PFSK-1 (cell line): ENCODE results near the gene SEC14L2.

Experiments
- FOXP2 ChIP-seq: optimal IDR thresholded peaks from 2 replicates; pipeline ENCODE3; 2011; ENCODE audit warnings: borderline replicate concordance, control low read depth, inconsistent platforms; ENCODE audit not compliant: insufficient read depth; ENCODE audit errors: extremely low read length, extremely low read depth
- POLR2AphosphoS5 ChIP-seq: IDR thresholded peaks from 2 replicates; pipeline ENCODE4 v1.6.1; 2012; ENCODE audit warnings: low read depth, mild to moderate bottlenecking, control low read depth, low read length, moderate library complexity
- SIN3A ChIP-seq: IDR thresholded peaks from 2 replicates; pipeline ENCODE4 v1.6.1; 2012; ENCODE audit warnings: mild to moderate bottlenecking, low read length, moderate library complexity, borderline replicate concordance; ENCODE audit not compliant: insufficient read depth
- TAF1 ChIP-seq: IDR thresholded peaks from 2 replicates; pipeline ENCODE4 v1.6.1; 2012; ENCODE audit warnings: low read length, control low read depth, borderline replicate concordance; ENCODE audit not compliant: insufficient read depth
- TF ChIP-seq, protein P1 (sequence below), 2 experiments: IDR thresholded peaks; 2 replicates each; pipeline versions ENCODE4 v1.6.1 to v1.8.0; 2011 to 2012; ENCODE audit warnings: low read depth in 2 of 2, low read length in 2 of 2, control low read depth in 1 of 2, inconsistent platforms in 1 of 2, mild to moderate bottlenecking in 1 of 2, moderate library complexity in 1 of 2; ENCODE audit not compliant: insufficient read depth in 1 of 2

Gene SEC14L2

DNA sequence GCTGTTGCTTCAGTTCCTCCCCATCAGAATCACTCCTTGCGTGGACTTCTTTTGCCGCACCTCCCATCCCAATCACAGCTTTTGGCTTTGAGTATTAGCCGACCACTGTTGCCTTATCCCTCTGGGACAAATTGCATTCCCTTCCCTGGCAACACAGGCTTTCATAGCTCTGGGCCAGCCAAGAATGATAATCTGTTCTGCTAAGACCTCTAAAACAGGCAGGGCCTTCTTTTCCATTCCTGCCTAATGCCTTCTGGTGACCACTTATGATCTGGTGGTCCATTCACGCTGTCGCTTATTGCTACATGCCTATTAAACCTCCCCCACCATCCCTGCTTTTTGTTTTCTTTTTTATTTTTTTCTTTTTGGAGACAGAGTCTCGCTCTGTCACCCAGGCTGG lies 9.6 kb downstream of the SEC14L2 start:
- TF ChIP-seq POLR2AphosphoS5: no peak
- TF ChIP-seq SIN3A: no peak
- no peak for TF ChIP-seq FOXP2
- no peak for TF ChIP-seq TAF1

DNA sequence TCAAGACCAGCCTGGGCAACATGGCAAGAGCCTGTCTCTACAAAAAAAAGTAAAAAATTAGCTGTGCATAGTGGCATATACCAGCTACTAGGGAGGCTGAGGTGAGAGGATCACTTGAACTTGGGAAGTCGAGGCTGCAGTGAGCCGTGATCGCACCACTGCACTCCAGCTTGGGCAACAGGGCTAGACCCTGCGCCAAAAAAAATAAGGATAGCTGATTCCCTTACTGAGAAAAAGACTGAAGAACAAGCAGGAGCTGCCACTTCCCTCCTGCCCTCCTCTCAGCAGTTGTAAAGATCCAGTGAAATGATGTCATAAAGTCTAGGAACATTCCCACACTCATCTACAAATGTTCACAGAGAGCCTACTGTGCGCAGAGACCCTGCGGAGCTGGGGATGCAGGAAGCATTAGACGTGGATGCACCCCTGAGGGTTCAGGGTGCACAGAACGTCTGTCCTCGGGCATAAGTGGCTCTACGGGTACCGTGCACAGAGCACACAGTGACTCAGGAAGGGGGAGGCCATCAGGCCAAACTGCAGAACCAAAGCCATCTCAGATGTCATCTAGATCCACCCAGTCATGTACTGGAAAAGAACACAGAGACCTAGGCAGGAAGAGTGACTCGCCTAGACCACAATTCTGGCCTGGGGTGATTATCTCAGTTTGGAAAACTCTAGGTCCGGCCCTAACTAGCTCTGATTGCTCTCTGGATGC lies 11.7 kb downstream of the SEC14L2 start:
- TF ChIP-seq FOXP2: no peak
- TF ChIP-seq, protein P1, sequence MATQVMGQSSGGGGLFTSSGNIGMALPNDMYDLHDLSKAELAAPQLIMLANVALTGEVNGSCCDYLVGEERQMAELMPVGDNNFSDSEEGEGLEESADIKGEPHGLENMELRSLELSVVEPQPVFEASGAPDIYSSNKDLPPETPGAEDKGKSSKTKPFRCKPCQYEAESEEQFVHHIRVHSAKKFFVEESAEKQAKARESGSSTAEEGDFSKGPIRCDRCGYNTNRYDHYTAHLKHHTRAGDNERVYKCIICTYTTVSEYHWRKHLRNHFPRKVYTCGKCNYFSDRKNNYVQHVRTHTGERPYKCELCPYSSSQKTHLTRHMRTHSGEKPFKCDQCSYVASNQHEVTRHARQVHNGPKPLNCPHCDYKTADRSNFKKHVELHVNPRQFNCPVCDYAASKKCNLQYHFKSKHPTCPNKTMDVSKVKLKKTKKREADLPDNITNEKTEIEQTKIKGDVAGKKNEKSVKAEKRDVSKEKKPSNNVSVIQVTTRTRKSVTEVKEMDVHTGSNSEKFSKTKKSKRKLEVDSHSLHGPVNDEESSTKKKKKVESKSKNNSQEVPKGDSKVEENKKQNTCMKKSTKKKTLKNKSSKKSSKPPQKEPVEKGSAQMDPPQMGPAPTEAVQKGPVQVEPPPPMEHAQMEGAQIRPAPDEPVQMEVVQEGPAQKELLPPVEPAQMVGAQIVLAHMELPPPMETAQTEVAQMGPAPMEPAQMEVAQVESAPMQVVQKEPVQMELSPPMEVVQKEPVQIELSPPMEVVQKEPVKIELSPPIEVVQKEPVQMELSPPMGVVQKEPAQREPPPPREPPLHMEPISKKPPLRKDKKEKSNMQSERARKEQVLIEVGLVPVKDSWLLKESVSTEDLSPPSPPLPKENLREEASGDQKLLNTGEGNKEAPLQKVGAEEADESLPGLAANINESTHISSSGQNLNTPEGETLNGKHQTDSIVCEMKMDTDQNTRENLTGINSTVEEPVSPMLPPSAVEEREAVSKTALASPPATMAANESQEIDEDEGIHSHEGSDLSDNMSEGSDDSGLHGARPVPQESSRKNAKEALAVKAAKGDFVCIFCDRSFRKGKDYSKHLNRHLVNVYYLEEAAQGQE (IDR thresholded peaks at IDR 0.05; ENCODE audit: insufficient read depth in 1 of 2, low read depth in 2 of 2, low read length in 2 of 2): no peak
- TF ChIP-seq TAF1: no peak

DNA sequence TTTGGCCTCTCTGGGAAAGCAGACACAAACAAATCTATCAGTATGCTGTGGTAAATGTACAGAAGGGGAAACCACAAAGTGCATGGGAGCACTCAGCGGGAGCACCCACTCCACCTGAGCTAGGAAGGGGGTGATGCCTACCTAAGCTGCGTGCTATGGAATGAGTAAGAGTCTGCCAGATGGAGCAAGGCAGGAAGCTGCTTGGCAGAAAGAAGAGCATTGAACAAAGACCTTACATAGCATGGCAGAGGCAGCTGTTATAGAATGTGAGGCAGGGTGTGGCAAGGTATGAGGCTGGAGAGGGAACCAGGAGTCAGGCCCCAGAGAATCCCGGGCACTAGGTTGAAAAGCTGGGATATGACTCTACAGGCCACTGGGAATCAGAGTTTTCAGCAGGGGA lies 15.0 kb downstream of the SEC14L2 start:
- TF ChIP-seq FOXP2 (no peak), POLR2AphosphoS5 (no peak)

DNA sequence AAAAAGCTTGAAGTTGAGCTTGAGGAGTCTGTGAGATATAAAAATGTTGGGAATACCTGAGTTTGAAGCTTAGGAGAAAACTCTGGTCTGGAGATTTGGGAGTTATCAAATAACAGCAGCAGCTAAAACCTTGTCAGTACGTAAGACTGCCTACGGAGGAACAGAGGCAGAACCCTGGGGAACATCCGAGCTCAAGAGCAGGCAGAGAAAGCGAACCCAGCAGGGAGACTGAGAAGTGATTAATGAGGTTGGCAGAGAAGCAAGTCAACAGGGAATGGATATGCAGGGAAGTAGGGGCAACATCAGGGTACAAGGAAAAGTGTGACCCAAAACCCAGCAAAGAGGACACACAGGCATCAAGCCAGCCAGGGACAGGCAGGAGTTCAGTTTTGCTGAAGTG lies 16.2 kb downstream of the SEC14L2 start:
- TF ChIP-seq SIN3A (no peak), POLR2AphosphoS5 (no peak), TAF1 (no peak)

DNA sequence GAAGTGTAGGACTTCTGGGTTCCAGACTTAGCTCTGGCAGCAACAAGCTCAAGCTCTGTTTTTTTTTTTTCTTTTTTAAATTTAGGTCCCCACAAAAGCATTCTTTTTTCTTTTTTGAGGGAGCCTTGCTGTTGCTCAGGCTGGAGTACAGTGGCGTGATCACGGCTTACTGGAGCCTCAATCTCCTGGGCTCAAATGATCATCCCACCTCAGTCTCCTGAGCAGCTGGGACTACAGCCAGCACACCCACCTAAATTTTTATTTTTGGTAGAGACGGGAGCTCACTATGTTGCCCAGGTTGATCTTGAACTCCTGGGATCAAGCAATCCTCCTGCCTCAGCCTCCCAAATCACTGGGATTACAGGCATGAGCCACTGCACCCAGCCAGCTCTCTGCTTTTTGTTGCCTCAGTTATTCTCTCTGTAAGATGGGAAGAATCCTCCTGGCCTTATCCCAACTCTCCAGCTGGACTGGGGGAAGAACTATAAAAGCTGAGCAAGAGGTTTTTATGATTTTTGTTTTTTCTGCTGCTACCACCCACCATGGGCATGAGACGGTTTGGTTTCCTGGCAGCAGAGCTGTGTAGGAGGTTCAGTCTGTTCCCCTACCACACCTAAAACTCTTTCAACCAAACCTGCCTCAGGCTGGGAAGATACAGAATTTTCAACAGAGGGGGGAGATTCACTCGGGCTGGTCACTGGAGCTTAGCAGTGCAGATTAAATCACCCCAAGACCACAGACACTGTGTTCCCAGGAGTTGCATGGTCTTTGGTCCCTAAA lies 17.1 kb downstream of the SEC14L2 start:
- TF ChIP-seq POLR2AphosphoS5 (no peak), FOXP2 (no peak), TAF1 (no peak), SIN3A (no peak)
- TF ChIP-seq, protein P1 (IDR thresholded peaks at IDR 0.05; ENCODE audit: insufficient read depth in 1 of 2, low read depth in 2 of 2, low read length in 2 of 2): no peak

DNA sequence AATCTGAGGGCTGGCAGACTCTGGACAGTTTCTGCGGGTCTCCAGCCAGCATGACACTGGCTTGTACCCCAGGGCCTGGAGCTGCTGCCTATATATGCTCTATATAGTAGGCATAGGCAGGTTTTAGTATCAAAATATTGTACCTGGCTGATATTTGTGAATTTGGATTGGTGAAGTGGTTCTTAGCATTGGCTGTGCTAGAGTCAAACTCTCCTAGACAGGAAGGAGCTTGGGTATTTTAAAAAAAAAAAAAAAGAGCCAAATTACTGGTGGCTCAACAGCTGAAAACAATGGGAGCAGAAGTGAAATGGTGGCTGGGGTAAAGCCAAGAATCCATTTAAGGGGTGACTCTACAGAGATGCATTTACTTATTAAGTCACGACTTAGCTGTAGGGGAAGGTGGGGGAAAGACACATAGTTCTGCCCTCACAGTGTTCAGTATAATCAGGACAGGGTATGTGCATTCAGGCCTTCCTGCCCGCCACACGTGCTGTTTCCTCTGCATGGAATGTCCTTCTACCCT lies 17.8 kb downstream of the SEC14L2 start:
- TF ChIP-seq, protein P1 (IDR thresholded peaks at IDR 0.05; ENCODE audit: insufficient read depth in 1 of 2, low read depth in 2 of 2, low read length in 2 of 2): no peak
- TF ChIP-seq TAF1: no peak
- TF ChIP-seq POLR2AphosphoS5: no peak
- no peak for TF ChIP-seq SIN3A
- TF ChIP-seq FOXP2: no peak
